NCI-H526 treated with DMSO at 0.1 percent for 48 hours (cell line): ENCODE data around the gene KCTD10.
A peak's percentile ranks its signal among the peaks of the same experiment; 100 is the strongest.
"Not testable (repeated sequence)": the region's sequence is repeated elsewhere in the genome, so short reads cannot be mapped to it uniquely, and the experiment has no call there.

Experiments used
- DNase-seq: peaks from one replicate; lab custom pipeline; 2025; lab: John Stamatoyannopoulos, UW

Gene KCTD10

DNA sequence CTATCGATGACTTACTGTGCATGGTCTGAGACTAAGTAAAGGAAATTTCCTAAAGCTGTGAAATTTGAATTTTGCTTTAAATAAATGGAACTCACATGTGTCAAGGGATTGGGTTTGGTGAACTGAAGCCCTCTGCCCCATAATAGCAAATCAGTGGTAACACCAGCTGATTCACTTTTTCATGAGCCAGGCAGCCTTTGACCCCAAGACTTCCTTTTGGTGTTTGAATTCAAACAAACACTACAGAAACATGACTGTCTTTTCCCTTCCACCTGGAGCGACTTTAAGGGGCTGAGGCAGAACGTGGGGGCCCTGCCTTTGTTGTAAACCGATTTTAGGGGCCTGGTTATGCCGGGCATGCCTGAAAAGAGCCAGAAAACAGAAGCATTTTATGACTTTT, 28.8 kb downstream of the KCTD10 start:
- no peak for DNase-seq

GRCh38 chr12:109447482-109447881, 29.6 kb downstream of the KCTD10 start:
- no peak for DNase-seq

DNA sequence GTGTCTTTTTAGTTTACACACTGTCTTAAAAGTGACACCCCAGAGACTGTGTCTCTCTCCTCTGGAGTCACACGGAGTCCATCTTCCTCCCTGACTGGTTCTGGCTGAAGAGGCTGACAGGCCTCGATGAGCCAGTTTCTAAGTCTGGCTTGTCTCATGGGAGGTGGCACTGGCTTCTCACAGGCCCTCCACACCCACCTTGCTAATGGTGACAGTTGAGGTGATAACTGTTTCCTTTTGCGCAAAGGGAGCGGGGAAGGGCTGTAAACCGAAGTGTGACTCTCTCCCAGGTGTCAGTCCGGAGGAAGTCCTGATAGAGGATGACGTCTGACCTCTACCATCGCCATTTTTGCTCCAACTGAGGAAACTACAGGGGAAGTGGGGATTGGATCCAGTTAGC, 30.2 kb downstream of the KCTD10 start:
- no peak for DNase-seq

DNA sequence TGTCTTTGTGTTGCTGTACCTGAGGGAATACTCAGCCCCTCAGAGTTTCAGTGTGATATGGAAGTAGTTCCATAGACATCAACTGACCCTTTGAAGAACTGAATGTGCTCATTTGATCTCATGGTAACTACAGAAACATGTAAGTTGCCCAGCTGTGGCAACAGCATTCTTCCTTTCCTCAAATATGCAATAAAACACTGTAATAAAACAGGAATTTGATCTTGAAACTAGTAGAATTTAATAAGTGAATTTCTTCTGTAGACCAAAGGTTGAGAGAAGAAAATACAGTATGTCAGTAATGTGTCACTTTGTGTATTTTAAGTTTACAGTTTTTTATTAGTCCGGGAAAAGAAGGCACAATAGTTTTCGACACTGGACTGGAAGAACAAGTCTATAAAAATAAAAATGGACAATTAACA, 31.9 kb downstream of the KCTD10 start:
- DNase-seq = no peak

GRCh38 chr12:109444259-109444658, 32.8 kb downstream of the KCTD10 start:
- no peak for DNase-seq

DNA sequence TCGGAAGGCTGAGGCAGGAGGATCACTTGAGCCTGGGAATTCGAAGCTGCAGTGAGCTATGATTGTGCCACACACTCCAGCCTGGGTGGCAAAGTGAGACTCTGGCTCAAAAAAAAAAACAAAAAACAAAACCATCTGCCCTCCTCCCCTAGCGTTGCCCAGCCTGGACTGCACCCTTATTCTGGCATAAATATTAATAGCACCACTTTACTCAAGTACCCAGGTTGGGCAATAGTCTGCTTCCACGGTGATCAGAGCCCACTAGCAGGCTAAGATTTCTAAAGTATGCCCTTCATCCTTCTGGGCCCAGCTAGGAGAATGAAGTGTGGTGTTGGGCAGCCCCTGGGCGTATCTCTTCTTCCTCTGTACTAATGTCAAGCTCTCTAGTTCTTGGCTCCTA, 33.3 kb downstream of the KCTD10 start:
- DNase-seq = no peak

DNA sequence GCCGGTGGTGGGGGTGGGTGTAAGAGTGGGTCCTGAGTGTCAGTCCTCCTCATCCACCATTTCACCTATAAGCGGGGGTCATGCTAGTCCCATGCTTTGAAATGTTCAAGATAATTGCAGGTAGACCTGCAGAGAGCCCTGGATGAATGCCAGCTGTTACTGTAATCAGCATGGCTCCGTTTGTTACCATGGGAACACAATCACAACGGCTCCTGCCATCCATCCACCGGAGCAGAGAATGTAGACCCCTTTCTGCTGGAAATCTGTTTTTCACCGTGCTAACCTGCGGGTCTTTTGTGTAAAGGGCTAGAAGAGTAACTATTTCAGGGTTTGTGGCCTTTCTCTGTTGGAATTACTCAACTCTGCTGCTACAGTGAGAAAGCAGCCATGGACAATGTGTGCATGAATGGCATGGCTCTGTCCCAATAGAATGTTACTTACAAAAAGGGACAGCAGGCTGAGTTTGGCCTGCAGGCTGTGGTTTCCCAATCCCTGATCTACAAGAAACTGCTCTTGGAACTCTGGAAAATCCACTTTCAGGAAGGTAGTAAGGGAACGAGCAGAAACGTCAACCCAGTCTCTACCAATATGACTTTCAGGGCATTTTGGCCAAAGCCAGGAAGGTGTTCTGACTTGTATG, 36.1 kb downstream of the KCTD10 start:
- DNase-seq = no peak

DNA sequence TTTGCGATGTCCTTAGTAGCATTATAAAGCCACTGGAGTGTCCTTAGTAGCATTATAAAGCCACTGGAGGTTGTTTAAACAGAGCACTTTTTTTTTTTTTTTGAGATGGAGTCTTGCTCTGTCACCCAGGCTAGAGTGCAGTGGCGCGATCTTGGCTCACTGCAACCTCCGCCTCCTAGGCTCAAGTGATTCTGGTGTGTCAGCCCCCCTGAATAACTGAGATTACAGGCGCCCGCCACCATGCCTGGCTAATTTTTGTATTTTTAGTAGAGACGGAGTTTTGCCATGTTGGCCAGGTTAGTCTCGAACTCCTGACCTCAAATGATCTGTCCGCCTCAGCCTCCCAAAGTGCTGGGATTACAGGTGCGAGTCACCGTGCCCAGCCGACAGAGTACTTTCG, 37.1 kb downstream of the KCTD10 start:
- not testable (repeated sequence) for DNase-seq

- no peak for DNase-seq
Measured at GRCh38 chr12:109439181-109439580, 37.9 kb downstream of the KCTD10 start.

DNA sequence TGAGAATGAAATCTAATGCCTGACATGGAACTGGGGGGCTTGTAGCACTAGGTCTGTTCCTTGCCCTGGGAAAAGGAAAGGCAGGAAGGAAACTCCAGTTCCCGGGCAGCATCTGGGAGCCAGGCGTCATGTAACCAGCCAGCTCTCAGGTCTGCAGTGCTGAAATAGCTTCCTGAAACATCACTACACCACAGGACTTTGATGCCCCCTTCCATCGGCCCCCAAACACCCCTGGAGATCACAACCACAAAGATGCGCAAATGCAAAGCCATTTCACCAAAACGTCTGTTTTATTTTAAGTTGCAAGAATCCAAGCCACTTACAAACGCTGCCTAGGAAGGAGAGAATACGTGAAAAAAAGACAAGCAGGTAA, 40.9 kb downstream of the KCTD10 start:
- no peak for DNase-seq

GRCh38 chr12:109435428-109436187, 41.5 kb downstream of the KCTD10 start:
- no peak for DNase-seq

GRCh38 chr12:109434582-109434981, 42.5 kb downstream of the KCTD10 start:
- DNase-seq = no peak

DNA sequence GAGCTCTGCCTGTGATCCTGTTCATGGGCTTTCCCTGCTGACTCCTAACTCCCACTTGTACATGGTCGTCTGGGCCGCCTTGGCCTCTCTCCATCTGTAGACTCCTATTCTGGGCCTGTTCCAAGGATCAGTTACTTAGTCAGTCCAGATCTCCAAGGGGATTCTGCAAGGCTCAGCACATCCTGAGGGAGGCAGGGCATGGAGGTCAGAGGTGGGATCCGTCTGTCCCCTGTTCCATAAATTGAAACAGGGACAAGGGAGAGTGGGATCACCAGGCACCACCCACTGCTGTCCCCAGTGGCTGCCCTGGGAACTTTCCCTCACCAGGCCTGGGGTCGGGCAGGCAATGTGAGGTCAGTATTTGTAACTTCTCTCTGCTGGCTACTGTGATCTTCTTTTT, 43.5 kb downstream of the KCTD10 start:
- DNase-seq = no peak

DNA sequence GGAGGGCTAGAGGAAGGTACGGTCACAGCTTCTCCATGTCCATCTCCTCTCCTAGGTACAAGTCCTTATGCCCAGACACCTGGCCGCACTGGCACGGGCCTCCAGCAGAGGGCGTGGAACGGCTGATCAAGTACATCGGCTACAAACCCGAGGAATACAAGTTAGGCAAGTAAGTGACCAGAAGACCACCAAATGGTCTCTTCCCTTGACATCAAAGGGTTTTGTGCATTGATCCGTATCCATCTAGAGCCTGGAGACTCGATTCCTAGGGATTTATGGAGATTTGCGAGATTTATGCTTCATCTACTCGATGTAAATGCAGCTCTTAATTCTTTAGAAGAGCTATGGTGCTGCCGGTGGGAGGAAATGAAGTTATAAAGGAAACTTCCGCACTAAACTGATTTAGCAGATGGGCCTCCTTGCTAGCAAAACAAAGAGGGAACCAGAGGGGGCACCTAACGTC, 44.2 kb downstream of the KCTD10 start:
- peak; percentile 57 for DNase-seq

DNA sequence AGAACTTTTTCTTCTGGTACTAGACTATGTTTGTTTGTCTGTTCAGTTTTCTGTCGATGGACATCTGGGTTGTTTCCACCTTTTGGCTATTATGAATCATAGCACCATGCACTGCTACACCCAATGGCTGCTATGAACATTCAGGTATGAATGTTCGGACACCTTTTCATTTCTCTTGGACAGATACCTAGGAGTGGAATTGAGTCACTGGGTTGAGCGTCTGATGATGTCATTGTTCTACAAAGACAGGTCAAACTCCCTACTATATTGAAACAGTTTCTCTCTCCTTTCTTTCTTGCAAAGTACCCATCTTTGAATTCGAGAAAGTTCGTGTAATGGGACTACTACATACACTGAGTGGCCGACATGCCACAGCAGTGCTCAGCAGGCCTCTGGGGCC, 44.7 kb downstream of the KCTD10 start:
- no peak for DNase-seq

- no peak for DNase-seq
Measured at GRCh38 chr12:109430244-109430643, 46.9 kb downstream of the KCTD10 start.

- DNase-seq = not testable (repeated sequence)
Measured at GRCh38 chr12:109428804-109429203, 48.3 kb downstream of the KCTD10 start.

DNA sequence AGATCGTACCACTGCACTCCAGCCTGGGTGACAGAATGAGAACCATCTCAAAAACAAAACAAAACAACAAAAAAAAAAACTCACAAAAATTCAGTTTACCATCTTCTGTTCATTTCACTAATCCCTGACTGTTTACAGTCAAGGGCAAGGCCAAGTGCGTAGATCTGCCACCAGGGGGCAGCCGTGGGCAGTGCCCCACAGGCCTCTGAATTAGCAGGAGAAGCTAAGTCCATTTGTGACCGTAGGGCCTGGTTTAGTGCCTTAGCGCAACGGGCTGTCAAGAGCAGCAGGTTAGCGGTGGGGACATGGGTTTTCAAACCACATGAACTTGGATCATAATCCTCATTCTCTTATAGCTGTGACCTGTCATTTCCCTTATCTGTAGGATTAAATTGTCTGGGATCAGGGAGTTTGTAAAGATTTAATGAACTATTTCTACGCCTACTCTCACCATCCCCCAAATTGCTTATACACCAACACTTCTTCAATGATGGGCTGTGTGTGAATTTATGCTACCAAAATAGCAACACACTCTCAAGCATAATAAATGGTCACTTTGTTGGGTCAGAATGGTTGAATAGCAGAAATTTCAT, 49.0 kb downstream of the KCTD10 start:
- peak; percentile 40 for DNase-seq

GRCh38 chr12:109423392-109423791, 53.7 kb downstream of the KCTD10 start:
- no peak for DNase-seq

GRCh38 chr12:109422251-109422650, 54.8 kb downstream of the KCTD10 start:
- no peak for DNase-seq

GRCh38 chr12:109421355-109422087, 55.6 kb downstream of the KCTD10 start:
- no peak for DNase-seq

DNA sequence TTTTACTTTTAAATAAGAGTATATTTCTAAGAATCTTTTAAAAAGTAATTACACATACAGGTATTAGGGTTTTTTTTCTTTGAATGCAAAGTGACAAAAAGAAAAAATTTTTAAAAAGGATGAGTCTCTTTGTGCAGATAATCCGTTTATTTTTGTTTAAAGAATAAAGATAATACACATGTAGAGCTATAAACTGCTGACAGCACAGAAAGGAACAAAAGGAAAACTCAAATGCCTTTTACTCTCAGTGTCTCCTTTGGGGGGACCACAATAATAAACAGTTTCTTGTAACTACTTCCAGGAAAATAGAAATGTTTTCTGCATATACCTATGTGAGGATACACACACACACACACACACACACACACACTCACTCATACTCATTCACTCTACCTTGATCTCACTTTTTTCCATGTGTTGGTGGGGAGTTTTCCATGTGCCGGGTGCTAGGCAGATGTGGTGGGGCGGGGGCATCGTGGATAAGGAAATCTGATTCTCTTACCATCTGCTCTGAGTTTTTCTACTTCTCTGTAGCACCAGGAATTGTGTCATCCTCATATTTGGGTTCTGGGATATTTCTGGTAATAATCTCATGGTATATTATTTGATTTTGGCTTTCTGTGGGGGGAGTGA, 58.1 kb downstream of the KCTD10 start:
- DNase-seq = no peak
